ENCODE results near the gene SDK2. TPM values are rescaled to one million over a fixed set of nuclear protein-coding genes. Genes with fewer than 3 reads are reported as not detected.

Gene SDK2
- total and polyA plus RNA-seq, 2 experiments from 2014 or later, result 0.74 to 5.1 TPM

DNA sequence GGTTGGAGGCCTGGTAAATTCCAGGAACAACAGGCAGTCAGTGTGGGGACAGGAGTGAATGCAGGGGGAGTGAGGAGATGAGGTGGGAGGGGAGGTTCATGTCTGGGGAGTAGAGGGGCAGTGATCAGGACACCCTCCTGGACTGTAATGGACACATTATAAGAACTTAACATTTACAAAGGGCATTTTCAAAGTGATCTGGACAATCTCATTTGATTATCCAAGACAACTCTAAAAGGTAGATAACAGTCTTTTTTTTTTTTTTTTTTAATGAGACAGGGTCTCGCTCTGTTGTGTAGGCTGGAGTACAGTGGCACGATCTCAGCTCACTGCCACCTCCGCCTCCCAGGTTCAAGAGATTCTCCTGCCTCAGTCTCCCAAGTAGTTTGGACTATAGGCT, 5.7 kb downstream of the SDK2 start:
- H3K4me1 Mint-ChIP-seq, result peaks cover 19% of the 10 kb centered on the region
- H3K36me3 ChIP-seq (ENCODE audit: insufficient read depth), result no peaks in the 10 kb centered on the region
- no peak overlapping the region for H3K4me3 Mint-ChIP-seq
- no peaks in the 10 kb centered on the region for H3F3A ChIP-seq (replicated peaks; ENCODE audit: low read depth)
- H3K27me3 ChIP-seq (ENCODE audit: insufficient read depth), result peaks cover 30% of the 10 kb centered on the region
- no peaks in the 10 kb centered on the region for H3K9me2 ChIP-seq (ENCODE audit: insufficient read depth)
- no peak overlapping the region for H2AFZ ChIP-seq
- H3K9me3 Mint-ChIP-seq, result no peaks in the 10 kb centered on the region; the same call in 2 of the 3 replicates
- H3K79me2 ChIP-seq (replicated peaks; ENCODE audit: insufficient read depth), result 0 out of 2 replicates have a peak, but pooled peaks cover 4% of the 10 kb centered on the region
- peaks cover 28% of the 10 kb centered on the region for H3K27me3 Mint-ChIP-seq (ENCODE audit: insufficient read depth, low read depth, poor library complexity)
- H3K4me3 ChIP-seq, result no peak overlapping the region
- no peak for TF ChIP-seq STAT1 (IDR thresholded peaks at IDR 0.05; ENCODE audit: unreplicated experiment)
- TF ChIP-seq NANOG (IDR thresholded peaks at IDR 0.05; ENCODE audit: borderline replicate concordance), result no peak
- TF ChIP-seq EZH2 (IDR thresholded peaks at IDR 0.05; ENCODE audit: low read depth, unreplicated experiment), result no peak
- no peak for TF ChIP-seq ZNF331 (CRISPR knock-in tag; IDR thresholded peaks at IDR 0.05; ENCODE audit: low read depth)
- TF ChIP-seq, protein P1, sequence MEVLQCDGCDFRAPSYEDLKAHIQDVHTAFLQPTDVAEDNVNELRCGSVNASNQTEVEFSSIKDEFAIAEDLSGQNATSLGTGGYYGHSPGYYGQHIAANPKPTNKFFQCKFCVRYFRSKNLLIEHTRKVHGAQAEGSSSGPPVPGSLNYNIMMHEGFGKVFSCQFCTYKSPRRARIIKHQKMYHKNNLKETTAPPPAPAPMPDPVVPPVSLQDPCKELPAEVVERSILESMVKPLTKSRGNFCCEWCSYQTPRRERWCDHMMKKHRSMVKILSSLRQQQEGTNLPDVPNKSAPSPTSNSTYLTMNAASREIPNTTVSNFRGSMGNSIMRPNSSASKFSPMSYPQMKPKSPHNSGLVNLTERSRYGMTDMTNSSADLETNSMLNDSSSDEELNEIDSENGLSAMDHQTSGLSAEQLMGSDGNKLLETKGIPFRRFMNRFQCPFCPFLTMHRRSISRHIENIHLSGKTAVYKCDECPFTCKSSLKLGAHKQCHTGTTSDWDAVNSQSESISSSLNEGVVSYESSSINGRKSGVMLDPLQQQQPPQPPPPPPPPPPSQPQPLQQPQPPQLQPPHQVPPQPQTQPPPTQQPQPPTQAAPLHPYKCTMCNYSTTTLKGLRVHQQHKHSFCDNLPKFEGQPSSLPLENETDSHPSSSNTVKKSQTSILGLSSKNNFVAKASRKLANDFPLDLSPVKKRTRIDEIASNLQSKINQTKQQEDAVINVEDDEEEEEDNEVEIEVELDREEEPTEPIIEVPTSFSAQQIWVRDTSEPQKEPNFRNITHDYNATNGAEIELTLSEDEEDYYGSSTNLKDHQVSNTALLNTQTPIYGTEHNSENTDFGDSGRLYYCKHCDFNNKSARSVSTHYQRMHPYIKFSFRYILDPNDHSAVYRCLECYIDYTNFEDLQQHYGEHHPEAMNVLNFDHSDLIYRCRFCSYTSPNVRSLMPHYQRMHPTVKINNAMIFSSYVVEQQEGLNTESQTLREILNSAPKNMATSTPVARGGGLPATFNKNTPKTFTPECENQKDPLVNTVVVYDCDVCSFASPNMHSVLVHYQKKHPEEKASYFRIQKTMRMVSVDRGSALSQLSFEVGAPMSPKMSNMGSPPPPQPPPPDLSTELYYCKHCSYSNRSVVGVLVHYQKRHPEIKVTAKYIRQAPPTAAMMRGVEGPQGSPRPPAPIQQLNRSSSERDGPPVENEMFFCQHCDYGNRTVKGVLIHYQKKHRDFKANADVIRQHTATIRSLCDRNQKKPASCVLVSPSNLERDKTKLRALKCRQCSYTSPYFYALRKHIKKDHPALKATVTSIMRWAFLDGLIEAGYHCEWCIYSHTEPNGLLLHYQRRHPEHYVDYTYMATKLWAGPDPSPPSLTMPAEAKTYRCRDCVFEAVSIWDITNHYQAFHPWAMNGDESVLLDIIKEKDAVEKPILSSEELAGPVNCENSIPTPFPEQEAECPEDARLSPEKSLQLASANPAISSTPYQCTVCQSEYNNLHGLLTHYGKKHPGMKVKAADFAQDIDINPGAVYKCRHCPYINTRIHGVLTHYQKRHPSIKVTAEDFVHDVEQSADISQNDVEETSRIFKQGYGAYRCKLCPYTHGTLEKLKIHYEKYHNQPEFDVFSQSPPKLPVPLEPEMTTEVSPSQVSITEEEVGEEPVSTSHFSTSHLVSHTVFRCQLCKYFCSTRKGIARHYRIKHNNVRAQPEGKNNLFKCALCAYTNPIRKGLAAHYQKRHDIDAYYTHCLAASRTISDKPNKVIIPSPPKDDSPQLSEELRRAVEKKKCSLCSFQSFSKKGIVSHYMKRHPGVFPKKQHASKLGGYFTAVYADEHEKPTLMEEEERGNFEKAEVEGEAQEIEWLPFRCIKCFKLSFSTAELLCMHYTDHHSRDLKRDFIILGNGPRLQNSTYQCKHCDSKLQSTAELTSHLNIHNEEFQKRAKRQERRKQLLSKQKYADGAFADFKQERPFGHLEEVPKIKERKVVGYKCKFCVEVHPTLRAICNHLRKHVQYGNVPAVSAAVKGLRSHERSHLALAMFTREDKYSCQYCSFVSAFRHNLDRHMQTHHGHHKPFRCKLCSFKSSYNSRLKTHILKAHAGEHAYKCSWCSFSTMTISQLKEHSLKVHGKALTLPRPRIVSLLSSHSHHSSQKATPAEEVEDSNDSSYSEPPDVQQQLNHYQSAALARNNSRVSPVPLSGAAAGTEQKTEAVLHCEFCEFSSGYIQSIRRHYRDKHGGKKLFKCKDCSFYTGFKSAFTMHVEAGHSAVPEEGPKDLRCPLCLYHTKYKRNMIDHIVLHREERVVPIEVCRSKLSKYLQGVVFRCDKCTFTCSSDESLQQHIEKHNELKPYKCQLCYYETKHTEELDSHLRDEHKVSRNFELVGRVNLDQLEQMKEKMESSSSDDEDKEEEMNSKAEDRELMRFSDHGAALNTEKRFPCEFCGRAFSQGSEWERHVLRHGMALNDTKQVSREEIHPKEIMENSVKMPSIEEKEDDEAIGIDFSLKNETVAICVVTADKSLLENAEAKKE (CRISPR knock-in tag; IDR thresholded peaks at IDR 0.05), result no peak
- no peak for TF ChIP-seq JUNB (IDR thresholded peaks at IDR 0.05; ENCODE audit: unreplicated experiment)
- TF ChIP-seq ZNF114 (CRISPR knock-in tag; IDR thresholded peaks at IDR 0.05), result no peak
- H3K27ac ChIP-seq (ENCODE audit: low read depth), result no peak overlapping the region
- H3K36me3 Mint-ChIP-seq (ENCODE audit: low read depth), result no peaks in the 10 kb centered on the region
- H3K4me2 ChIP-seq, result no peak overlapping the region
- ATAC-seq (no peak), DNase-seq (ENCODE audit: low spot score) (no peak)
- H4K20me1 ChIP-seq (replicated peaks; ENCODE audit: insufficient read depth), result peaks cover 4% of the 10 kb centered on the region; the same call in 1 of the 2 replicates
- H3K4me1 ChIP-seq (ENCODE audit: insufficient read depth), result no peaks in the 10 kb centered on the region
- no peak overlapping the region for H3K27ac Mint-ChIP-seq

DNA sequence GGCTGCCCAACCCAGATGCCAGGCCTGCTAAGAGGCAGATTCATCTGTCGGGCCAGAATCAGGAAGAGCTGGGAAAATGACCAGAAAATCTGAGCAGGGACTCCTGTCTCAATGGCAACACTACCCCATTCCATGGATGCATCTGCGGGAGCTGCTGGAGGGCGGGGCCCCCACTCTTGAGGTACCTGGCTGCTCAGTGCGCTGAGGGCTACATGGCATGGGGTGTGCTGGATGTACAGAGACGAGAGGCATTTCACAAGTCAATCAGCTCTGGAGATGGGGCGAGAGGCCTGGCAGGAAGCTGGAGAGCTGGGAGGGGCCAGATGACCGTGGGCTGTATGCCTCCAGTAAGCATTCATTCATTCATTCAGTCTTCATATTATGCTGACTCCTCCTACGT, 6.4 kb downstream of the SDK2 start:
- H3K9me3 Mint-ChIP-seq, result no peaks in the 10 kb centered on the region; the same call in 2 of the 3 replicates
- Histone ChIP-seq H4K20me1 (replicated peaks; ENCODE audit: insufficient read depth) (peaks cover 4% of the 10 kb centered on the region; the same call in 1 of the 2 replicates), H3K4me3 (no peak overlapping the region), H3K9me2 (ENCODE audit: insufficient read depth) (no peaks in the 10 kb centered on the region), H3F3A (replicated peaks; ENCODE audit: low read depth) (no peaks in the 10 kb centered on the region), H3K4me1 (ENCODE audit: insufficient read depth) (no peaks in the 10 kb centered on the region), H3K36me3 (ENCODE audit: insufficient read depth) (no peaks in the 10 kb centered on the region), H2AFZ (no peak overlapping the region), H3K79me2 (replicated peaks; ENCODE audit: insufficient read depth) (0 out of 2 replicates have a peak, but pooled peaks cover 4% of the 10 kb centered on the region), H3K27ac (ENCODE audit: low read depth) (no peak overlapping the region), H3K4me2 (no peak overlapping the region), H3K27me3 (ENCODE audit: insufficient read depth) (peaks cover 23% of the 10 kb centered on the region)
- ATAC-seq, result no peak
- no peaks in the 10 kb centered on the region for H3K36me3 Mint-ChIP-seq (ENCODE audit: low read depth)
- peaks cover 19% of the 10 kb centered on the region for H3K4me1 Mint-ChIP-seq
- no peak overlapping the region for H3K4me3 Mint-ChIP-seq
- no peak overlapping the region for H3K27ac Mint-ChIP-seq
- DNase-seq (ENCODE audit: low spot score), result no peak
- H3K27me3 Mint-ChIP-seq (ENCODE audit: insufficient read depth, low read depth, poor library complexity), result peaks cover 25% of the 10 kb centered on the region
- TF ChIP-seq CREB1 (CRISPR knock-in tag; IDR thresholded peaks at IDR 0.05; ENCODE audit: low read depth) (no peak), STAT1 (IDR thresholded peaks at IDR 0.05; ENCODE audit: unreplicated experiment) (no peak), ZNF114 (CRISPR knock-in tag; IDR thresholded peaks at IDR 0.05) (no peak)
